CD4-positive, alpha-beta T cell treated with Interleukin-17A for 4 hours (primary cell): ENCODE results near the gene MIDN.
"Not testable (repeated sequence)": the region's sequence is repeated elsewhere in the genome, so short reads cannot be mapped to it uniquely, and the experiment has no call there.

Experiments used
- DNase-seq: peaks from one replicate; pipeline ENCODE4 v3.0.0-alpha.2; 2020; ENCODE audit warnings: mixed read lengths

Gene MIDN

GRCh38 chr19:1246265-1247087, 1.9 kb upstream of the MIDN start:
- not testable (repeated sequence) for DNase-seq

GRCh38 chr19:1247748-1248138, 640 bp upstream of the MIDN start:
- no peak for DNase-seq

- peak; percentile 90 for DNase-seq
Observed at GRCh38 chr19:1248786-1249297, 459 bp downstream of the MIDN start.

GRCh38 chr19:1249298-1249989, 1.1 kb downstream of the MIDN start:
- peak; percentile 98 for DNase-seq

- DNase-seq: no peak
Observed at GRCh38 chr19:1249990-1250436, 1.6 kb downstream of the MIDN start.

DNA sequence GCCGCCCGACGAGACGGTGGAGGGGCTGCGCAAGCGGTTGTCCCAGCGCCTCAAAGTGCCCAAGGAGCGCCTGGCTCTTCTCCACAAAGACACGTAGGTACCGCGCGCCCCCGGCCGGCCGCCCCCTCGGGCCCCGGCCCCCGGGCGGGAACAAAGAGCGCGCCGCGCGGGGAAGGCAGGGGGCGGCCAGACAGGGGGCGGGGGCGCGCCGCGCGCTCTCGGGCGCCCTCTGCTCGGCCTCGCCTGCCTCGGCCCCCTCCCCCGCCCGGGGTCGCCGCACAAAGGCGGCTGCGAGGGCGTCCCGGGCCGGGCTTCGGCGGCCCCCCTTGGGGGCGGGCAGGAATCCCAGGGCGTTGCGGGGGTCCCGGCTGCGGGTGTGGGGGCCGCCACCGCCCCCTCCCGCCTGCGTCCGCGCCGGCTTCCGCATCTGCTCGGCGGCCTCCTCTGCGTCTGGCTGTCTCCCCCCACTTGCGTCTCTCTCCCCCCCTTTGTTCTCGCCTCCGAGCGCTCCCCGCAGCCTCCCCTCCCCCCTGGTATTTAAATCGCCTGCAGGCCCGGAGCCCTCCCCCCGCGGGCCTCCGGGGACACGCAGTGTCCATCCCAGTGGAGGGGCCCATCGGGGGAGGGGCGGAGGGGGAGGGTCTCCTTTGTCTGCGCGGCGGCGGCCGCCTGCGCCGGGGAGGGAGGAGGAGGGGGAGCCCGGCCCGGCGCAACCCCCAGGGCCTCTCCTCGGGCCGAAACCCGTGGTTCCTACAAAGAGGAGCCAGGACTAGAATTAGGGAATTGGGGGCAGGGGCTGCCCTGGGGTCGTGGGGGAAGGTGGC, 2.3 kb downstream of the MIDN start:
- peak; percentile 77 for DNase-seq

- DNase-seq: peak; percentile 85
Observed at GRCh38 chr19:1251330-1252220, 3.2 kb downstream of the MIDN start.

DNA sequence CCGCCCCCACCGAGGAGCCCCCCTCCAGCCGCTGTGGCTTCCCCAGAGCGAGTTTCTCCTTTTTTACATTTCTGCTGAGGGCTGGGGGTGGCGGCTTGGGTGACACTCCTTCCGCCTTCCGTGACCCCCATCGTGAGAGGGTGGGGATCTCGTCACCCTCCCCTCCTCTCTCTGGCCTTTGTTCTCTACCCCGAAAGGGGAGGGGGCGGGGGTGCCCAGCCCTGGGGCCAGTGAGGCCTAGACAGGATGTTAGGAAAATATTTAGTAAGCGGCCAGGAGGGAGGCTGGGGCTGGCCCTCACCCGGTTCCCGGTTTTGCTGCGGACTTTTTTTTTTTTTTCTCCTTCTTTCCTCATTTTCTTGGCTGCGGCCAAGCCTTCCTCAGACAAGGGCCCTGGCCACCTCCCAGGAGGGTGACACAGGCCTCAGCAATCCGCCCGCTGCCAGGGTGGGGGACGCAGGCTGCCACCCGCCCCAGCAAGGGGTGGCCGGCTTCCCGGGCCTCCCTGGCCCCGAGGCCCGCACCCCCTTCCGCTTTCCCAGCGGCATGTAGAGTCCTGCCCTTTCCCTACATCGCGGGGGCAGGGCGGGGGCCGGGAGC, 3.9 kb downstream of the MIDN start:
- DNase-seq: peak; percentile 83

GRCh38 chr19:1252821-1253513, 4.6 kb downstream of the MIDN start:
- DNase-seq: peak; percentile 90

DNA sequence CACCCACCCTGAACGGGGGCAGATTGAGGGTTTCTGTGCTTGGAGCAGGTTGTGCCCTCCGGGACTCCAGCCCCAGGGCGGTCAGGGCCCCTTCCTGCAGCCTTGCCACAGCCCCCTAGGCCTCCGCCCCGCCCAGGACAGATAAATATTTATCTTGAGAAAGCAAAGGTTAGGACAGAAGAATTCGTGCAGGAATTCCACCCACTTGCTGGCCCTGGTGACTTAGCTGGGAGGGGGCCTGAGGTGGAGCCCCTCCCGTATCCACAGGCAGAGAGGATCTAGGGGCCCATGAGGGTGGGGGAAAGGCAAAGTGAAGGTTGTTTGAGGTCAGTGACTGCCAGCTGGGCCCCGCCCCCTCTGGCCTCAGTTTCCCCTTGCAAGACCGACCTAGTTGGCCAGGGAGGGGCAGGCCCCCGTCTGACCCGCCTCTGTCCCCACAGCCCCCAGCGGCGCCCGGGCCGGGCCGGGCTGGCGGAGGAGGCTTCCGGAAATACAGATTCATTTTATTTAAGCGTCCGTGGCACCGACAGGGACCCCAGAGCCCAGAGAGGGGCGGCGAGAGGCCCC, 5.2 kb downstream of the MIDN start:
- no peak for DNase-seq

GRCh38 chr19:1254081-1254527, 5.7 kb downstream of the MIDN start:
- DNase-seq: no peak

GRCh38 chr19:1254530-1255185, 6.3 kb downstream of the MIDN start:
- no peak for DNase-seq

DNA sequence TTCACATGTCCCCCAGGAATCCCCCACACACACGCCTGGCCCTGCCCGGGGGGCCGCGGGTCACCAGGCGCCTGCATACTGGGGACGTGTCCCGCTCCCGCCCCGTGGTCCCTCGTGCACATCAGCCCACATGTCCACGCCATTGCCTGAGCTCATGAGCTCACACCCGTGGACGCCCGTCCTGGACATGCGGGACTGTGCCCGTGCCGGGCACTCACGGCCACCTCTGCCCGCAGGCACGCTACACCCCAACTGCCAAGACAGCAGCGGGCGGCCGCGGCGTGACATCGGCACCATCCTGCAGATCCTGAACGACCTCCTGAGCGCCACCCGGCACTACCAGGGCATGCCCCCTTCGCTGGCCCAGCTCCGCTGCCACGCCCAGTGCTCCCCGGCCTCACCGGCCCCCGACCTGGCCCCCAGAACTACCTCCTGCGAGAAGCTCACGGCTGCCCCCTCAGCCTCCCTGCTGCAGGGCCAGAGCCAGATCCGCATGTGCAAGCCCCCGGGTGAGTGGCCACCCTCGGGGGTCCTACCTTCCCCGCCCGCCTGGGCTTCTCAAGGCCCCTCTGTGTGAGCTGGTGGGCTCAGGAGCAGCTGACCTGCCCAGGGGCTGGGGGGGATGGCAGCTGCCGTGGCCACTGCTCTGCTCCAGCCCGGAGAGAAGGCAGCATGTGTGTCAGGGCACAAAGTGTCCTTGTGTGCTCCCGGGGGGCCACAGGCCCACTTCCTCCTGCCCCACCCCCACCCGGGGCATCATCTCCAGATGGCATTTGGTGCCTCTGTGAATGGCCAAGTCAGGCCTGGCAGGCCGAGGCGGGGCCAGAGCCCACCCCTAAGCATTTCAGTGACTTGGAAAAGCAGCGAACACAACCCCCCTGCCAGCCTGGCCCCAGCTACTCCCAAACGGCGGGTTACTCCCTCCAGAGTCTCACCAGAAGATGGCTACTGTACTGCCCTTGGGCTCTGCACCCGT, 7.1 kb downstream of the MIDN start:
- no peak for DNase-seq

- DNase-seq: no peak
Observed at GRCh38 chr19:1256646-1257474, 8.5 kb downstream of the MIDN start.

DNA sequence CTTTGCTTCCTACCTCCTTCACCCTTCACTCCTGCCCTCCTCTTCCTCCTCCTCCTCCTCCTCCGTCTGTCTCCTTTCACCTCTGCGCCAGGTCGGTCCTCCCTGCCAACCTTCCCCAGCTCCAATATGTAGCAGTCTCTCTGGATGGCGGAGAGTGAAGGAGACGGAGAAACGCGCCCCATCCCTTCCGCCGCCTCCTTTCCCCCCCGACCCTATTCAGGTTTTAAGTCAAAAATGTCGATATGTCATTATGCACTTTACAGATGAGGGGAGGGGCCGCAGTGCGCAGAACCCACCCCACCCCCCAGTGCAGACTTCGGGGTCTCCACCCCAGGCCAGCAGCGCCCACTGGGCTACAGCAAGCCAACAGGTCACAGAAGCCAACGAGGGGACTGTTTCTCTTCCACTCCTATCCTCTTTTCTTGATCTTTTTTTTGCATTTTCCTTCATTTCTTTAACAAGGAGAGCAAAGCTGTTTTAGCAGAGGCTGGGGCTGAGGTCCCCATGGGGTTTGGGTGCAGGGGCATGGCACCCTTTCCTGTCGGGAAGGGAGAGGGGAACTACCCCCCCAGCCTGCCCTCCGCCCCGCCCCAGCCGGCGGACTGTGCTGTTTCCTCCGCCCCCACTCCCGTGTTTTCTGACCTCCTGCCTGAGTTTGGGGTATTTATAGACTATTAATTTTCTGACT, 9.2 kb downstream of the MIDN start:
- DNase-seq: no peak

DNA sequence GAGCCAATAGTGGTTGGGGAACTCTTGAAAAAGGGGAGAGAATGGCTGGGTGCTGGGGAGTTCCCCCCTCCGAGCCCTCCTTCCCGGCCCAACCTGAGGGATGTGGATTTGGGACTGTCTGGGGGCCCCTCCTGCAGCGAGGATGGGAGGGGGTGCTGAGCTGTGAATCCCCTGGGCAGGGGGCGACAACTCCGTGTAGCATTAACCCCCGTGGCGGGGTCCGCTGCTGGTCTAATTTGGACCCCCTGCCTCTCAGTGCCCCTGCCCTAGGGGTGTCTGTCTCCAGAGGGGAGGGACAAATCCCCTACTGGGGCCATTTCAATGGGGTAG, 9.7 kb downstream of the MIDN start:
- no peak for DNase-seq

DNA sequence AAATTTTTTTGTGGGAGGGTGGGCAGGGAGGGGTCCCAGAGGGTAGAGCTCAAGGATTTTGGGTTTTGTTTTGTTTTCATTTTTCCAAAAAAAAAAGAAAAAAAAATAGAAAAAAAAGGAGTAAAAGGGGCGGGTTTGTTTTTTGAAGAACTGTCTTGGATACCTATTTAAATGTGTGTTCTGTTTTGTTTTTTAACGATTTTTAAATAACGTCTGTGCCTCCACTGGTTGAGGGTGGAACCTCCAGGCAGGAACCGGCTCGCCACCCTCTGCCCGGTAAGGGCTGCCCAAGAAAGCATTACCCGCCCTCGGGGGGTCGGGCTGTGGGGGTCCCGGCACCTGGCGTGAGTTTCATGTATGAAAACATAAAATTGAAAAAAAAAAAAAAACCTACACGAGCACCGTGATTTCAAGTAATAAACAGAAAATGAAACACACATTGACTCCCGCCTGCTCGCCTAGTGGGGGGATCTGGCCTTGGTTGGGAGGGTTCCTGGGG, 10.4 kb downstream of the MIDN start:
- no peak for DNase-seq
